ENCODE data around the gene ANO6.

DNA sequence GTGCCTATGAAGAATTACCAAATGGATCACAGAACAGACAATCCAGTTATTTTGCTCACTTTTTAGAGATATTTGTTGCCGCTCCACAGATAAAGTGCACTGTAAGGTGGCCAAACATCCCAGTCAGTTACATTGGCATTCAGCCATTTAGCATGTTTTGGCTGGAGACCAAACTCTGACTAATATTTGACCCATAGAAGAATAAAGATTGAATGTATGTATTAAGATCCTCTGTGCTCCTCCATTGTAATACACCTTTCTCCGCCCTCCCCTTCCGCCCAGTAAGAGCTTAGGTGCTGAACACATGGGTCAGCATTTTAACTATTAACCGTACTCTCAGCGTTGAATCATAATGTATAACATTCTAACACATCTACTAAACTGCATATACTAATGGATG is 163.4 kb downstream of the ANO6 start:
- TF ChIP-seq, protein P1, sequence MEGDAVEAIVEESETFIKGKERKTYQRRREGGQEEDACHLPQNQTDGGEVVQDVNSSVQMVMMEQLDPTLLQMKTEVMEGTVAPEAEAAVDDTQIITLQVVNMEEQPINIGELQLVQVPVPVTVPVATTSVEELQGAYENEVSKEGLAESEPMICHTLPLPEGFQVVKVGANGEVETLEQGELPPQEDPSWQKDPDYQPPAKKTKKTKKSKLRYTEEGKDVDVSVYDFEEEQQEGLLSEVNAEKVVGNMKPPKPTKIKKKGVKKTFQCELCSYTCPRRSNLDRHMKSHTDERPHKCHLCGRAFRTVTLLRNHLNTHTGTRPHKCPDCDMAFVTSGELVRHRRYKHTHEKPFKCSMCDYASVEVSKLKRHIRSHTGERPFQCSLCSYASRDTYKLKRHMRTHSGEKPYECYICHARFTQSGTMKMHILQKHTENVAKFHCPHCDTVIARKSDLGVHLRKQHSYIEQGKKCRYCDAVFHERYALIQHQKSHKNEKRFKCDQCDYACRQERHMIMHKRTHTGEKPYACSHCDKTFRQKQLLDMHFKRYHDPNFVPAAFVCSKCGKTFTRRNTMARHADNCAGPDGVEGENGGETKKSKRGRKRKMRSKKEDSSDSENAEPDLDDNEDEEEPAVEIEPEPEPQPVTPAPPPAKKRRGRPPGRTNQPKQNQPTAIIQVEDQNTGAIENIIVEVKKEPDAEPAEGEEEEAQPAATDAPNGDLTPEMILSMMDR (conservative IDR thresholded peaks at IDR 0.05; ENCODE audit: low read depth, low read length) = no peak
- TF ChIP-seq EZH2 (IDR thresholded peaks at IDR 0.05; ENCODE audit: borderline replicate concordance, low read depth, low read length, poor library complexity, severe bottlenecking) = no peak
